HG02981 (cell line): ENCODE data around the gene POMGNT2.

Experiments
- ATAC-seq: cut with Tn5 transposase; IDR thresholded peaks from one replicate; pipeline ENCODE4 v1.9.1; 2021; ENCODE audit warnings: mild to moderate bottlenecking, moderate library complexity; ENCODE audit not compliant: unreplicated experiment

Gene POMGNT2

DNA sequence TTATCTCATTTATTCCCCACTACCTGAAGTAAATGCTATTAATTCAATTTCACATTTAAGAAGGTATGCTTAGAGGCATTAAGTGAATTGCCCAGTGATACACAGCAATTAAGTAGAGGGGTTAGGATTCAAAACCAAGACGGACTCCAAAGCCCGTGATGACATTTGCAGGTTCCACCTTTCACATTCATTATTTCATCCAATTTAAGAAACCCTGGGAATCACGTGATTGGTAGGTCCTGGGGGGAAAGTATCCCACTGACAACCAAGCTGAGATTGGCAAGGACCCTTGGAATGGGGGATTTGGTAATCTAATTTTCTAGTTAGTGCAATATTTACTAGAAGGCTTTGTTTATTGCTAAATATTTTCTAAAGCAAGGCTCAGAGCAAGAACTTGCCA lies 1.8 kb downstream of the POMGNT2 start:
- ATAC-seq = no peak

DNA sequence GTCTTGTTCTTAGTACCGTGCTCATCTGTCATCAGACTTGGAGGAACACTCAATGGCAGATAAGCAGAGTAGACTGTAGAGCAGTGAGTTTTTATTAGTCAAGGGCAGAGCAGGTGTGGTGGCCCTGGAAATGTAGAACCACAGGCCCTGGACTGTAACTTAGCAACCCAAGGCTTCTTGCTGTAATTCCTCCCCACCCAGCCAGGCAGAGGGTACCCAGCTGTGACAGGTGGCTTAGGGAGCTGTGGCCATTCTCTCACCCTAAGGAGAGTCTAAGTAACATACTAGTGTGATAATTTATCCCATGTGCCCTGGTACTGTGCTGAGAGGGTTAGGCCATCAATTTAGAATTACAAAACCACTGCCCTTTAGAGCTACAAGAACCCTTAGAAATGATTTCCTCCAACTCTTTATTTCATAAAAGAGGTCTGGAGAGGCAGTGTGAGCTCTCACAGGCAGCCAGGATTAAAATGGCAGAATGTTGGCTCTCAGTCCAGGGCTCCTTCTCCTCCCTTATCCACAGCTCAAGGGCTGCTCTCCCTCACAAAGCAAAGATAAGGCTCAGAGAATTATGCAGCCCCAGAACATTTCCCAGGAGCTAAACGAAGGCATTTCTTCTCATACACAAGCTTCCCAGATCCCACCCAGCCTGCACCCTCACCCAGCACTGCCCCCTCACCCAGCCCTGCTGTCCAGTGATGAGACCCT lies 3.0 kb downstream of the POMGNT2 start:
- ATAC-seq = no peak

DNA sequence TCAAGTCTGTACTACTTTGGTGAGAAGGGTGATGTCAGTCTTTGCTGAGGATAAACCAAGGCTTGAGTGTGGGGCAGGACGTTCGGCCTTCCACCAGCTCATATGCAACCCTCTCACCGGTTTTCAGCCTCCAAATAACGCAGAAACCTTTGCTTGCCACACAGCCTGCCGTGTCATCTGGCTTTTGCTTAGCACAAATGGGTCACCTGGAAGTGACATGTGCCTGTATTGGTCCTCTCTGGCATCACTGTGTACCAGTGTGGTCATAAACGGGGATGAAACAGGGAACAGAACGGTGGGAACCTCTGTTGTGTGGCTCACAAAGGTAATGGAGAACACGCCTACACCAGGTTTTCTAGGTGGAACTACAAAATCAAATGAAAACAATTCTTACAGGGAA lies 7.1 kb downstream of the POMGNT2 start:
- ATAC-seq = no peak

DNA sequence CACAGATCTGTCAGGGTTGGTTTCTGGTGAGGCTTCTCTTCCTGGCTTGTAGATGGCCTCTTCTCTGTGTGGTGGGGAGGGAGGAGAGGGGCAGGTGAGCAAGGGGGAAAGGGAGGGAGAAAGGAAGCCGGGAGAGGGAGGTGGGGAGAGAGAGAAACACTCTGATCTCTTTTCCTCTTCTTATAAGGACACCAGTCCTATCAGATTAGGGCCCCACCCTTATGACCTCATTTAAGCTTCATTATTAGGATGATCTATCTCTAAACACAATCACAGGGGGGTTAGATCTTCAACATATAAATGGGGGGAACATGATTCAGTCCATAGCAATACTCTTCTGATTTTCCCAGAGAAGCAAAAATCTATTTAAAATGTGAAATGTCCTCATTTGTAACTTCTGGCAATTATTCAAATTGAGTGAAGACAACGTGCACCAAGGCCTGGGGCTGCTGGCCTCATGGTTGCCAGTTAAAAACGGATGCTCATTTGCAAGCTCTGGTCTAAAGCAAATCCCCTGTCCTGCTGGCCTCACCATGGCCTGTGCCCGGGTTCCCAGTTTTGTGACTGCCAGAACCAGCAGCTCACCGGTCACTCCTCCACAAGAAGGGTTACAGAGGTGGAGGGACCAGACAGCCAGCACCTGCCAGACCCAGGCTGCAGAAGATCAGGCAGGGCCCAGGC lies 8.3 kb downstream of the POMGNT2 start:
- ATAC-seq = no peak

DNA sequence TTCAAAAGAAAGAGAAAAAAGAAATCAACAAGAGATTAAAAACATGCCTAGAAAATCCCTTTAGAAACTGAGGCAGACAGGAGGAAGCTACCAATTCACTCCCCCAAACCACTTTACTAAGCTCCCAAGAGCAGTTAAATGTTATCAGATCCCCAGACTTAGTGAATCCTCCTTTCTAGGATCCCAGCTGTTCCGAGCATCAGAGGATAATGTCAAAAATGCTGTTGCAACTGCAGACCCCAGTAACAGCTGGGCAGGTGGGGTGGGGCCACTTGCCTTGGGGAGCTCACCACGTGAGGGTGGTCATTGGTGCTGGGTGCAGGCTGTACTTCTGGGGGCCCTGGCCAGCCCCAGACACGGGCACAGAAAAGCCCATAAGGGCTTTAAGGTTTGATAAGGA lies 9.1 kb downstream of the POMGNT2 start:
- ATAC-seq = no peak

DNA sequence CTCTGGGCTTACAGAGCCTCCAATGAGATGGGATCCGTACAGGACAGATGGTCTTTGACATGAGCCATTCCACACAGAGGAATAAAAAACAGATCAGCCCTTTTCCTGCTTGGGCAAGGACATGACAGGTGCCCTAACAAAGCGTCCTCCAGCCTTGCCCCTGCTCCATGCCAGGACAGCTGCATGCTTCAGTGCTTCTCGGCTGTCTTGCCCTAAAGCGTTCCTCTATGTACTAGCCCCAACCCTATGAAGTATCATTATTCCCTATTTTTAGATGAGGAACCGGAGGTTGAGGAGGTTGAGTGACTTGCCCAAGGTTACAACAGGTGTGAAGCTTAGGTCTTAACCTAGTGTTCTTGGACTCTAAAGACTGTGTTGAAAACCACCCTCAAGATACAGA lies 10.5 kb downstream of the POMGNT2 start:
- no peak for ATAC-seq

DNA sequence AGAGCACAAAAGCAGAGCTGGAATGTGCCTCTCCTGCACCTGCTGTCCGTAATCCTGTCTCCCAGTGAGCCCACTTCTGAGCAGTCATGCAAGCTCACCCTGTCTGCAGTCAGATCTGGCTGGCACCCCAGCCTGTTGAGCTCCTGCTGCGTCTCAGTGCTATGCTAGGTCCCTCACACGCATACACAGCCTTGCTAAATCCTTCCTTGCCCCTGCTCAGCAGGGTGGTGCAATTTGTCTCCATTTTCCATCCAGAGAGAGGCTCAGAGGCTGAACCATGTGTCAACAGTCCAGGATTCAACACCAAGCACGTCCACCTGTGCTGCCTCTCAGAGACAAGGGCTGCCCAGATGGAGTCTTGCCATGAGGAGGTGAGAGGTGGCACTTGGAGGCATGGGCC lies 11.0 kb downstream of the POMGNT2 start:
- no peak for ATAC-seq

DNA sequence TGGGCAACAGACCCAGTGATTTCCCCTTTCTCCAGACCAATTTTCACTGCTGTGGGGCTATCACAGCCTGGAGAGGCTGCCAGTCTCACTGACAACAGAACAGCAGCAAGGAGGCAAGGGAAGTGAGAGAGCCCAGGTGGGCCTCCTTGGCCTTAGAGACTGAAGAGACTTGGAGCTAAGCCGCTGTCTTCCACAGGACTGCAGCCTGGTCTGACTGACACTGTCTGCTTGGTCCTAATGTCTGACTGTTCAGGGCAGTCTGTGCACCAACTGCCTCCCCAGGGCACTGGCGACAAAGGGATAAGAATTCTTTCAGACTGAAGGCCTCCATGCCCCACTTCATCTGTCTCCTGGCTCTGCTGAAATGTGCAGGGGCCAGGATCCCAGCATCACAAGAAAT lies 11.5 kb downstream of the POMGNT2 start:
- no peak for ATAC-seq

DNA sequence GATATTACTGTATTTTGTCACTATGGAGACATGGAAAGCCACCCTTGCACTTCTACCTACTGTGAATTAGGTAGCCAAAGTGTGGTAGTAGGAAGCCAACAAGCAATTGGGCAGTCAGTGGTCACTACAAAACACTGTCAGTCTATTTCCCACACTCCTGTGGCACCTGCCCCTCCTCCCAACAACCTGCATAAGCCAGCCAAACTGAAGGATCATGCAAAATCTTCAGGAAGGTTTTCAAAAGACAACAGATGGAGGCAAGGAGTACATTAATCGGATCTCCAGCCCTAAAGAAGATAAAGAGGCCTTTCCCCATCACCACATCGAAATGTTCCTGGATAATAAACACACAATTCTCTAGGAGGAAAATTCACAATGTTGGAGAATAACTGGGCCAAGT lies 11.9 kb downstream of the POMGNT2 start:
- ATAC-seq = no peak

DNA sequence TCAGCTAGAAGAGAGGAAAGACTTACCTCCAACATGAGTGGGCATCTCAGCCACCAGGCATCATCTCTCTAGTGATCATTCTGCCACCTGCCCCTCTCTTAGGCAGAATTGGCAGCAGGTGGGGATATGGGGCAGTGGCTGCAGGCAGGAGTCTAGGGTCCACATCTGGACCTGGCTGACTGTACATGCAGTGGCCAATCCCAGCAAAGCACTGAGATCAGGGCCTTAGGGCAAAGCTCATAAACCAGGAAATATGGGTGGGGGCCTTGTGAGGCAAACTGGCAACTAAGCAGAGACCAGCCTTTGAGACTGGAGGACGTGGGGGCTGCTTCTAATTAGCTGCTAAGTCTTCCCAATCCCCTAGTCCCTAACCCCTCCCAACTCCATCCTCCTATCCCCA lies 12.9 kb downstream of the POMGNT2 start:
- no peak for ATAC-seq

DNA sequence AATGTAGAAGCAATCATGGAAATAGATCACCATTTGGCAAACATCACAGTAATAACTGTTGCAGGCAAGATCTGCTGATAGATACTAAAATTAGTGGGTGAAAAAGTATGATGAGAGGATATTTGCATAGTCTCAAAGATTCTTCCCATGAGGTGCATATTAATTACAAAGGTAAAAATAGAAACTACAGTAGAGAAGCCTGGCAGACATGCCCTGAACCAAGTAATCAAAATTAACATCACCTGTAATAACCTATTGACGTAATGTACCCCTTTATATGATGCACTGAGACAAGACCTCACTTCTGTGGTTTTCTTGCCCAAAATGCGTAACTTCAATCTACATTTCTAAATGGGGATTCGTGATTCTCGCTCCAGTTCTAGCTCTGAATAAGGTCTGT lies 14.4 kb downstream of the POMGNT2 start:
- no peak for ATAC-seq

DNA sequence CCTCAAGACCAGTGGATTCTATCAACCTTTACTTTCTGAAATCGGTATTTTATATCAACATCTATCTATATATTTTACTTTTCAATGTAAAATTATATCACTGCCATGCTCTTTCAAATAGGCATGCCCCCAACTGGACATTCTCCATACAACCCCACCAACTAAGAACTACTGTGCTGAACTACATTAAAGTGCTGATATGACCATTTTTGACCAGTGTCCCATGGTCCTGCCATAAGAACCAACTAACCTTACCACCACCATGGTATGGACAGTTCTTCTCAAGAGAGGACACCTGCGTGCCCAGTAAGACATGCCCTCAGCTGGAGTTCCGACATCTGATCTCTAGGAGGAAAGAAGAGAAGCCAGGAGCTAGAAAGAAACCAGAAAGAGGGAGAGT lies 15.6 kb downstream of the POMGNT2 start:
- no peak for ATAC-seq

DNA sequence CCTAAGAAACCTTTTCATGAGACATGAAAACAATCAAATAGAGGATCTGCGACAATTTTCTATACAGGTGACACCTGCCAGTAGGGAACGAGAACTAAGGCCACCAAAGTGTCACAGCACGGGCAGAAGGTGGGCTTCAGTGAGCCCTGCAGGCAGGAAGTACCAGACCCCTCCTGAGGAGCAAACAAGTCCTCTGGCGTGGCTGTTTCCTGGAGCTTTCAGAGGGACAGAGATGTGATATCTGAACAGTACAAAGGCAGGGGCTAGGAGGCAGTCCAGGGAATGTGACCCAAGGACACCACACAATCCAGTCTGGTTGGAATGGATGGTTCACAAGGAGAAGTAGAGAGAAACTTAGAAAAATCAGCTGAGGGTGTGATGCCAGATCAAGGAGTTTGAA lies 16.8 kb downstream of the POMGNT2 start:
- no peak for ATAC-seq

DNA sequence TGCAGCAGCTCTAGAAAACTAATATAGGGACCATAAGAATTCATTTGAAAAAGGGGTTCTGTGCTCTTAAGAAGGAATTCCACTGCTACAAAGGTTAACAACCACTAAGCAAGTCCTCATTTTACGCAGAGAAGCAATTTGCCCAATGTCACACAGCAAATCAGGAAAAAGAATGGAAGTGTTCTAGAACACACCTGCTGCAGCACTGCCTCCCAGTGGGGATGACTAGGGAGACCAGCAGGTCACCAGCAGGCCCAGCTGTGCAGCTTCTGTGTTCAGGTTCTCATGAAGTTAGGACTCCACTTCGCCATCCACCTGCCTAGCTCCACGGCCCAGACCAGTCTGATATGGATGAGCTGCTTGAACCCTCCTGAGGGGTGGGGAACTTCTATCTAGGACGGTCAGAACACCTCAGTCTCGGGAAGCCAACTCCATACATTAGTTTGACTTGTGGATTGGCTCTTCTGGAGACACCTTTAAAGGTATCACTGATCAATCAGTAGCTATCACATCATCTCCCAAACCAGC lies 18.6 kb downstream of the POMGNT2 start:
- no peak for ATAC-seq

DNA sequence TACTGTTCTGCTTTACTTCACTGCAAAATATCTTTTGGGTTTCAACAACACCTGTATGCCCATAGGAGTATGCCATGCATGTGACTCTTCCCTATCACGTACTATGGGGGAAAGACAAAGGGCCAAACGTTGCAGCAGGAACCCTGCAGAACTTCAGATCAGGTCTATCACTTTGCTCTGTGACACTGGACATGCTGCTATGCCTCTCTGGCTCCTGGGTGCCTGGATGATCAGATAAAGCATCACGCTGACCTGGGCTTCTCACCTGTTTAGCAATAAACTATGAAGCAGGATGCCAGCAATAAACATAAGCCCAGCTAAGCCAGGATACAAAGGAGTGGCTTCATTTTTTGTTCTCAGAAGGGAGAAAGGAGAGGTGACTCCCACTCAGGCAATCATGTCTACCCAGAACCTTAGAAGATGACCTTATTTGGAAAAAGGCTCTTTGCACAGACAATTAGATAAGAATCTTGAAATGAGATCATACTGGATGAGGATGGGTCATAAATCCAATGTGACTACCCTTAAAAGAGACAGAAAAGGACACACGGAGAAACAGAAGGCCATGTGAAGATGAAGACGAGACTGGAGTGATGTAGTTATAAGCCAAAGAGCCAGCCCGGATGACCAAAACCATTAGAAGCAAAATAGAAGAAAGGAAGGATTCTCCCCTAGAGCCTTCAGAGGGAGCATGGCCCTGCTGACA lies 19.3 kb downstream of the POMGNT2 start:
- ATAC-seq = no peak

DNA sequence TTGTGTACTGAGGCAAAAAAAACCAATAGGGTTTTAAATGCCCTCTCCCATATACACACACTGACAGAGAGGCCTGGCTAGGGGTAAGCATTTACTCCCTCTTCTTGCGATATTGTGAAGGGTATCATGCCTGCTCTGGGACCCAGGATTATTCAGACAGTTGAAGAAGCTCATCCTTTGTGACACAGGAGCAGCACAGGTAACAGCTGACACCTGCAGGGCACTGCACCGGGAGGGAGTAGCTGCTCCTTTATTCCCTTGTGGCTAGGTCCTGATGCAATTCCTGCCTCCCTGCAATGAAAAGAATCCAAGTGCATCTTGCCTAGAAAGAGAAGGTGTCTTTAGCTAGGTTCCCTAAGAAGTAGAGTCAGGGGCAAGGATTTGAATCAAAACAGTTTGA lies 23.4 kb downstream of the POMGNT2 start:
- ATAC-seq = no peak

DNA sequence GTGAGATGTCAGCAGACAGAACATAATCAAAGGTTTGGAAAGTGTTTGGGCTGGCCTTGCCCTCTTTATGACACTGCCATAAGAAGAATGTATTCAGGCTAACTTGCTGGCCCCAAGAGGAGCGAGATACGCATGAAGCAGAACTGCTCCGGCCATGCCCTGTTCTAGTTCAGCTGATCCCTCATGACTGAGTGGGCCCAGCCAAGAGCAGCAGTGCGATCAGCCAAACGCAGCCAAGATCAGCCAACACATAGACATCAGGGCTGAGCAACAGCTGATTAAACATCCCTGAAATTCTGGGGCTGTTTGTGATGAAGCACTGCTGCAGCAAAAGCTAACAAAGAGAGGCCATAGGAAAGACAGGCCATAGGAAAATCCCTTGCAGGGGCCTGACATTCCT lies 24.1 kb downstream of the POMGNT2 start:
- no peak for ATAC-seq

DNA sequence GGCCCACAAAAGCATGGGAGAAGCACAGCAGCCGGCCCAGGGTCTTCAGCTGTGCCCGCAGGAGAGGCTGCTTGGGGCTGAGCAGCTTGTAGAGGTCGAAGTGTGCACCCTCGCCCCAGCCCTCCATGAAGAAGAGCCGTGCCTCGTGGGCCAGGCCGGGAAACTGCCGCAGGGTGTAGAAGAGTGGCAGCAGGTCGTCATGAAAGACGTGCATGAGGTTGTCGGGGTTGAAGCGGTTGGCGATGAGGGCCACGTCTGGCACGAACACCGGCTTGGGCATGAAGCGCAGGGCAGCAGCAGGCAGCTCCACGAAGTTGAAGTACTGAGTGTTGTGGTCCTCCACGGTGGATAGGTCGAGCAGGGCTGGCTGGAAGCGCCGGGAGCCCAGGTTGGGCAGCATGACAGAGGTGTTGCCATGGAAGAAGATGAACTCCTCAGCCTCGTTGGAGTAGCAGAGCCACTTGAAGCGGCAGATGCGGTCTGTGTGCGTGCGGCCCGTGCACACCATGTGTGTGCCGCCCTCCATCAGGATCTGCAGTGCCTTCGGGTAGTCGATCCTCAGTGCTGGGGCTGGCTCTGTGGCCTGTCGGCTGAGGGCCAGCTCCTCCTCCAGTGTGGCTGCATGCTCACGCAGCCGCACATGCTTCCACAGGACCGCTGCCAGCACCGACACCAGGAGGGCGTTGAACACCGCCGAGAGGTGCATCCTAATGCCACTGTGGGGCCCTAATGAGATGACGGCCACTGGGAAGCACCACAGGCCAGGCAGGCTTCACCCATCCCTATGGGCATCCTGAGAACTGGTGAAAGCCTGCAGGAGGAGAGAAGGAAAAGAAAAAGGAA lies 24.9 kb downstream of the POMGNT2 start:
- no peak for ATAC-seq

DNA sequence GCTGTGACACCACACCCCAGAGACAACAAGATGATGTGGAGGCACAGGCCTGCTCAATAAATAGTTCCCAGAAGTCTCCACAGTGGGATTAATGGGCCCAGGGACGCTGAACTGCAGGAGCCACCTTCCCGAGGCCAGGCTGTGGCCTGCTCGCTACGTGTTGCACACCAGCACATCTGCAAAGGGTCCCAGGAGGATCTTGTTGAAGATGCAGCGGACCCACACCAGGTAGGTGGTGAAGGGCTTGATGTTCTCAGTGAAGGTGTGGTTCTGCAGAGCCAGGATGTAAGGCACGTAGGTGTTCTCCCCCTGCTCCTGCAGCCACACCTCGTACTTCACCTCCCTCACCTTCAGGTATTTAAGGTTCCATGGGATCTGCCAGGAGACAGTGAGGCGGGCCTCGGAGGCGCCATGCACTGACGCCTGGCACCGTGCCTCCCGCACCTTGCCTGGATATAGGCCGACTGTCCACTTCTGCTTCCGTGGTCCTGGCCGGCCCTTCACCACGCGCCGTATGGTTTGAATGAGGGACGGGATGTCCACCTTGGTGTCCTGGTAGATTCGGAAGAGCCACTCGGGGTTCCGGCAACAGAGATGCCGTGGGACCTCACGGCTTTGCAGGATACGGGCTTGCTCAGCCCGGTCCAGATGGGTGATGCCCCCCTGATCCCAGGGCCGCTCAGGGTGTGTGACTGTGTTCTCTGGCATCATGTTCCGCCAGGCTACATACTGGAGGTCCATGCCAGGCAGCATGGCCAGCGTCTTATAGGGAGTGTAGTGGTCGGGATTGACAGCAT lies 26.1 kb downstream of the POMGNT2 start:
- ATAC-seq = no peak

DNA sequence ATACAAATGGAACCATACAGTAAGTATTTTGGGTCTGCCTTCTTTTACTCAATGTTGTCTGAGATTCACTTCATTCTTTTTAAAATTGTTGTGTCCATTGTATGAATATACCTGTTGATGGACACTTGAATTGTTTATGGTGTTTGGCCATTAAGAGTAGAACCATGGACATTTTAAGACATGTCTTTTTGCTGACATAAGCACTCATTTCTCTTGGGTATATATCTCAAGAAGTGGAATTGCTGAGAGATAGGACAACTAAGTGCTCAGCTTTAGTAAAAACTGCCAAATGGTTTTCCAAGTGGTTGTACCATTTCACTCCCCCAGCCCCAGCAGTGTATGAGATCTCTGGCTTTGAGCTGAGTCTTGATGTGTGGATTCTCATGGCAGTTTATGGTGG lies 28.2 kb downstream of the POMGNT2 start:
- no peak for ATAC-seq
